ENCODE results near the gene OBP2A.
"Not testable (repeated sequence)": the region's sequence is repeated elsewhere in the genome, so short reads cannot be mapped to it uniquely, and the experiment has no call there.

The OBP2A gene

DNA sequence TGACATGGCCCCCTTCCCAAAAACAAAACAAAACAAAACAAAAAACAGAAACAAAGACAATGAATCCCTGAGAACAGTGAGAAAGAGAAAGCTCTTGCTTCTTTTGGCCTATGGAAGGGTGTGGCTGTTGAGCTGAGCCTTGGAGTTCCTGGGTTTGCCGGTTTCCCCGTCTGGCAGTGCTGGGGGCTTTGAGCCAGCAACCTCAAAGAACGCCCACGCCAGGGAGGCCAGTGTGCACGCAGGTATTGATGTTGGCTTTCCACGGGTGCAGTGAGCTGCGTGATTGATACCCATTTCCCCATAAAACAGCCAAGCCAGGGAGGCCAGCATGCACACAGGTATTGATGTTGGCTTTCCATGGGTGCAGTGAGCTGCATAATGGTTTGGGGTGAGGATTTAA, 33.0 kb upstream of the OBP2A start:
- peak; percentile 26 for DNase-seq

- peak; percentile 39 for DNase-seq
Measured at GRCh38 chr9:135513351-135513846, 32.5 kb upstream of the OBP2A start.

GRCh38 chr9:135513906-135514305, 32.0 kb upstream of the OBP2A start:
- DNase-seq, result not testable (repeated sequence)

- peak; percentile 4 for DNase-seq
Measured at GRCh38 chr9:135514342-135515082, 31.4 kb upstream of the OBP2A start.

DNA sequence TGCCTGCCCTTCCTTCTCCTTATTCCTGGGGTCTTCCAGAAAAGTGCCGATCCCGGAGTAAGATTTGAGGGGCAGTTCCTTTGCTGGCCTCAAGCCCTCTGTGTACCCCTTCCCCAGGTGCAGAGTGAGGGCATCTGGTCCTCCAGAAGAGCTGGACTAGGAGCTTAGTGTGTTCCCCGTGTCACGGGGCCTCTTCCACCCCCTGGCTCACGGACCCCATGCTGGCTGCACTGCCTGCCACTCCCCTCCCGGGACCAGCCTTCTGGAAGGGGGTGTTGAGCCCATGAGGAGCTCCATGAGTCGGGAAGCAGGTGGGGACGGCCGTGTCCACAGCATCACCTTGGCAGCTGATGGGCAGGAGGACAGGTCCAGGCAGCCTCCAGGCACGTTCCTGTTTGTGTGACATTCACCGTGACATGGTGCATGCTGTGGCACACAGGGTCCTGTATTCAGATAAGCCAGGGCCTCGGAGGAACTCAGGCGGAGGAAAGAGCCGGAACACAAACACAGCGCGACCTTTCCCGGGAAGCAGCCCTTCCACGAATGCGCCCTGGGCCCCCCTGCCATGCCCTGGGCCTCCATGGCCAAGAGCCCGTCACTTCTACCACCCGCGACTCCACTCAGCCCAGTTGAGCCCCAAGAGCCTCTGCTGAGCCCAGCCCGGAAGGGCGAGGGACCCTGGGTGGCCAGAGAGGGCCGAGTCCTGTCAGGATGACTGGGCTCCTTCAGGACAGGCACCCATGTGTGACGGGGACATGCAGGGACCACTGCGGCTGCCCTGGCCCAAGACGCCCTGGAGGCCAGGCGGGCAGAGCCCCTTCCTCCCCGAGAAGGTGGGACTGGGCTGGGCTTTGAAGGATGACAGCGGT, 30.6 kb upstream of the OBP2A start:
- DNase-seq, result peak; percentile 23

DNA sequence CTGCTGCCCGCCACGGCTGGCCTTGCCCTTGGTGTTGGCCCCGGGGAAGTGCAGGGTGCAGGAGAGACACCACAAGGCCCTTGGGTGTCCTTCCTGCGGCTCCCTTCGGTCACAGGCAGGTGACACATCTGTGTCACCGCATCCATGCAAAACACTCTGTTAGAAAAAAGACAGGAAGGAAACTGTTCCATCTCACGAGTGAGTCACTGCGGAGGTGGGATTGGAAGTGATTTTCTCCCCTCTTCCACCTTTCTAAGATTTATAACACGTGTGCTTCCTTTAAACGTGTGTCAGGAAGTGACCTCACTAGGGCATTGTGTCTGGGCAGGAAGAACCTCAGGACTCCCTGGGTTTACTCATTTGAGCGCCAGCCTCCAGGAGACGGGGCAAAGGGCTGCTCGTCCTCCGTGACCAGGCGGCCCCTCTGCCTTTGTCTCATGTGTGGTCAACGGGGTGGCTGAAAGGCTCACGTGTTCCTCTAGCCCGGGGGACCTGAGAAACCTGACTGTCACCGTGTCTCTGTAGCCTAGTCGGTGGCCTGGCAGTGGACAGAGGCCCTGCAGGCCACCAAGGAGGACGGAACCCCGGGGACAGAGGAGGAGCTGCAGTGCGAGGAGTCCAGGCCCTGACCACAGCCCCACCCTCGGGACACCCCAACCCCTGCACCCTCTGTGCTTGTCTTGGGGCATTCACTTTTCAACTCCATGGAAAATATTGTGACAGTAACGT, 29.6 kb upstream of the OBP2A start:
- DNase-seq, result no peak

- DNase-seq, result no peak
Measured at GRCh38 chr9:135517407-135517822, 28.5 kb upstream of the OBP2A start.

GRCh38 chr9:135519179-135519971, 26.6 kb upstream of the OBP2A start:
- DNase-seq, result no peak

DNA sequence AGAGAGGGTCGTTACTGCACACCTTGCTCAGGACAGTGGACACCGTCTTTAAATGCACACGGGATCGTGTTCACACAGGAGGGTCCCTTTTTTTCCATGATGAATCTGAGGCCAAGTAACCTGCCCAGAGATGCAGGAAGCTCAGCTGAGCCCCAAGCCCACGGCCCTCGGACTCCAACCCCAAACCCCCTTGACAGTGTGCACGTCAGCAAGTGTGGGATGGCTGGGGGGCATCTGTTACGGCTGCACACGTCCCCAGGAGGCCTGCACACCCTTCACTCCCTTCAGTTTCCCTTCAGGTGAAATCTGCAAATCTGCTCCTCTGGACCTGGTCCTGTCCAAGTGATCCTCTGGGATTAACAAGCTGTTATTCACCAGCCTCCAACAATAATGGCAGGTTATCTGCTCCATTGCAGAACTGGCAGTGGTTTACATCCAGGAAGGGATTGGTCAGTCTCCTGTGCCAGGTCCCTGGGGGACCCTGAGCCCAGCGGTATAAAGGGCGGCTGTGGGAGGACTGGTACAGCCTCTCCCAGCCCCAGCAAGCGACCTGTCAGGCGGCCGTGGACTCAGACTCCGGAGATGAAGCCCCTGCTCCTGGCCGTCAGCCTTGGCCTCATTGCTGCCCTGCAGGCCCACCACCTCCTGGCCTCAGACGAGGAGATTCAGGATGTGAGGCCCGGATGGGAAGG, 24.9 kb upstream of the OBP2A start, which contains the start of gene LCN1:
LCN1 (plus strand) TSS at position 525 of the 692 bp plus-strand sequence; CDS start at position 583, 58 bp downstream.
- peak; percentile 22 for DNase-seq

DNA sequence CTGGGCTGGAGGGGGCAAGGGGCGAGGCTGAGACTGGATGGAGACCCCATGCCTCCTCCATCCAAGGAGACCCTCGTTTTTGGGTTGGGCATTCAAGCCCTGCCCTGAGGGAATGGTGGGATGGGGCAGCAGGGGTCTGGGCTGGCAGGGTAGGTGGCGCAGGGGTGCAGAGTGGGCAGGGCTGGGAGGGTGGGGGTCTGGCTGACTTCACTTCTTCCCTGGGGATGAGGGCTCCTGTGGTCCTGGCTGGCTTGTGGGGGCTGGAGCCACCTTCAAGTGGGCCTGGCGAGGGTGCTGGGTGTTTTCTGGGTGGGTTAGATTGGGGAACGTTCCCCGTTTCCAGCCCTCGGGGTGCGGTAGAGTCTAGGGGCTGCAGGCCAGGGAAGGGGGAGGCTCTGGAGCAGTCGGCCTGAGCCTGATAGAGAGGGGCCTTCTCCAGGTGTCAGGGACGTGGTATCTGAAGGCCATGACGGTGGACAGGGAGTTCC, 24.3 kb upstream of the OBP2A start:
- peak; percentile 10 for DNase-seq

- peak; percentile 27 for DNase-seq
Measured at GRCh38 chr9:135522137-135522877, 23.6 kb upstream of the OBP2A start.

GRCh38 chr9:135522931-135523330, 23.0 kb upstream of the OBP2A start:
- DNase-seq, result peak; percentile 30

- peak; percentile 17 for DNase-seq
Measured at GRCh38 chr9:135523521-135524129, 22.3 kb upstream of the OBP2A start.

DNA sequence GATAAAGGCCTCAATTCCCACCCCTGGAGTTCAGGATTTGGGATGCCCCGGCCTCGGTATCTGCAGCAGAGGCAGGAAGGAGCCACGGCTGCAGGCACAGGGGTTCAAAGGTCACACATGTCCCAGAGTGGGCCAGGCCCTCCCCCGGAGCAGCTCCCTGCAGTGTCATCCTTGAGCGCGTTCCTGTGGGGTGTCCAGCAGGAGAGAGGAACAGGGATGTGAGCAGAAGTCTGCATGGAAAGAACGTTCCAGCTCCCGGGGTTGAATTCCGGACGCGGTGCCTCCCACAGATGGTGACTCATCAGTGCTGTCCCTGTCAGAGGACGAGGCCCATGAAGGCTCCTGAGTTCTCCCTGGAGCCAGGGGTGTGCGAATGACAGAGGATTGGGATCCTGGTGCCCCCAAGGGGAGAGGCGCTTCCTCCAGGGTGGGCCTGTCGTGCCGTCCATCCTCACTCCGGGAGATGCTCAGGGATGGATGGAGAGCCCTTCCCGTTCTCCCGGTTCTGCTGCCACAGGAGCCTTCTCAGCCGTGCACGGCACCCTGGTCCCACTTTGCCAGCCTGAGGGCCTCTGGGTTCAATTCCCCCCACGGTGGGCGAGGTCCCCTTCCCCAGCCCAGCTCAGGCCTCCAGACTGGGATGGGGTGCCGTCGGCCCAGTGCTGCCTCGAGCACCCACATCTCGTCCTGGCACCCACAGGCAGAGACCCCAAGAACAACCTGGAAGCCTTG, 21.6 kb upstream of the OBP2A start:
- peak; percentile 16 for DNase-seq

DNA sequence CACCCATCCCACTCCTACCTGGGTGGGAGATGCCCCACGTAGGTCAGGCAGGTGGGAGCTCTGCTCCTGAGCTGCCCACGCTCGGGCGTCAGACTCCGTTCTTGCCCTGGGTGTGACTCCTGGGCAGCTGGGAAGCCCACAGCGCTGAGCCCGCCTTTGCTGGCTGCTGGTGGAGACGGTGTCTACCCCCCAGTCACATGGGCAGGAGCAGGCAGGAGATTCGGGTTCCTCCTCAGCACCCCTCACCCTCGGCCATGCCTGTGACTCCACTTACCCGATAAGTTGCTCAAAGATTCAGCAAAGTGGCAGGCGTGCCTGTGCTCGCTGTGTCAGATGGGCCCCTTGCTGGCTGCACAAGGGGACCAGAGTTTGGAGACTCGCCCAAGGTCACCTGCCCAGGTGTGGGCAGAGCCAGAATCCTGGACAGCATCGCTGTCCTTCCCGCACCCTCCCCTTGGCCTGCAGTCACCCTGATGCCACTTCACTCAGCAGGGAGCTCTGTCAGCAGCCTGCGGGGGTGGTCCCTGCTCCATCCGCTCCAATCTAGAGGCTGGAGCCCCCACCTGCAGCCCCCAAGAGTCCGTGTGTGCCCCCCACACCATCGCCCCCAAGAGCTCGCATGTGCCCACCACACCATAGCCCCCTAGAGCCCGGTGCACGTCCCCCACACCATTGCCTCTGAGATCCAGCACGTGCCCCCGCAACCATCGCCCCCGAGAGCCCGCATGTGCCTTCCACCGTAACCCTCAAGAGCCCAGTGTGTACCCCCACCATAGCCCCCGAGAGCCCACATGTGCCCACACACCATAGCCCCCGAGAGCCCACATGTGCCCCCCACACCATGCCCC, 20.5 kb upstream of the OBP2A start:
- peak; percentile 34 for DNase-seq

DNA sequence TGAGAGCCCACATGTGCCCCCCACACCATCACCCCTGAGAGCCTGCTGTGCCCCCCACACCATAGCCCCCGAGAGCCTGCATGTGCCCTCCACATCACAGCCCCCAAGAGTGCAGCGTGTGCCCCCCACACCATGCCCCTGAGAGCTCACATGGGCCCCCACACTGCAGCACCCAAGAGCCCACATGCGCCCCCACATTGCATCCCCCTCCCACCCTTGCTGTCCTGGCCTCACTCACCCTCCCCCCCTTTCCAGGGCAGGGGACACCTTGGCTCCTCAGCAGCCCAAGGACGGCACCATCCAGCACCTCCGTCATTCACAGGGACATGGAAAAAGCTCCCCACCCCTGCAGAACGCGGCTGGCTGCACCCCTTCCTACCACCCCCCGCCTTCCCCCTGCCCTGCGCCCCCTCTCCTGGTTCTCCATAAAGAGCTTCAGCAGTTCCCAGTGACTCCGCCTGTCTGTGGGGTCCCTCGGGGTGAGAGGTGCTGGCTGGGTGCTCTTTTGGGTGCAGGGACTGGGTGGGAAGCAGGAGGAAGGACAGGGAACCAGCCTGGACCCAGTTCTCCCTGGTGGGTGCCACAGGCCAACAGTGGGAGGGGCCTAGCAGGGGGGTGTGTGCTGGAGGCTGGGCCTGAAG, 19.7 kb upstream of the OBP2A start:
- peak; percentile 20 for DNase-seq

- peak; percentile 38 for DNase-seq
Measured at GRCh38 chr9:135526730-135527571, 19.0 kb upstream of the OBP2A start.
